BJ (cell line): ENCODE results near the gene ZFAND3. TPM values are rescaled to one million over a fixed set of nuclear protein-coding genes. Genes with fewer than 3 reads are reported as not detected.

Experiments
- CTCF ChIA-PET: fragments of 350-600 bp; formaldehyde crosslinking; extraction: SDS; loops from one replicate; lab custom pipeline; 2021; ENCODE audit warnings: antibody characterized with exemption, inconsistent platforms; lab: Yijun Ruan, JAX
- POLR2A ChIA-PET: fragments of 300-600 bp; sonication (Branson Sonifier 250); formaldehyde crosslinking; extraction: SDS; loops from one replicate; lab custom pipeline; 2021; ENCODE audit warnings: antibody characterized with exemption; lab: Charles Lee
- DNase-seq: peaks from one replicate; pipeline ENCODE4 v3.0.0-alpha.2; 2011; ENCODE audit warnings: low read depth
- H3K27me3 ChIP-seq: 2 replicates; pipeline ENCODE4 v1.6.0; 2011; ENCODE audit warnings: low read length; ENCODE audit not compliant: control insufficient read depth, insufficient read depth
- H3K36me3 ChIP-seq: 2 replicates; pipeline ENCODE4 v1.5.1; 2011; ENCODE audit warnings: low read length; ENCODE audit not compliant: control insufficient read depth, insufficient read depth
- H3K4me3 ChIP-seq: 2 replicates; pipeline ENCODE4 v1.5.1; 2011; ENCODE audit warnings: low read depth, mild to moderate bottlenecking, control low read depth, low read length
- CTCF ChIP-seq: IDR thresholded peaks from 2 replicates; pipeline ENCODE4 v1.5.1; 2011; ENCODE audit warnings: low read depth, mild to moderate bottlenecking, control low read depth, inconsistent platforms, low read length, moderate library complexity; ENCODE audit not compliant: insufficient read depth
- polyA plus RNA-seq: library from polyadenylated mRNA; depleted of rRNA; stranded (reverse); fragments of >200 nt; gene quantifications from 2 replicates; pipeline ENCODE4 v1.2.3, GENCODE V29; 2011

The ZFAND3 gene
- polyA plus RNA-seq, 1 experiment: 15.5 TPM

GRCh38 chr6:38169221-38169976, 349.9 kb downstream of the ZFAND3 start:
- ChIA-PET CTCF (no interaction called here), POLR2A (no interaction called here)
- Histone ChIP-seq H3K27me3 (no peaks in the 10 kb centered on the region), H3K36me3 (peaks cover 2% of the 10 kb centered on the region; the same call in 1 of the 2 replicates), H3K4me3 (no peak overlapping the region)
- no peak for DNase-seq
- no peak for TF ChIP-seq CTCF

- CTCF ChIA-PET: no interaction called here
- peaks cover 2% of the 10 kb centered on the region; the same call in 1 of the 2 replicates for H3K36me3 ChIP-seq
- no peaks in the 10 kb centered on the region for H3K27me3 ChIP-seq
- POLR2A ChIA-PET: no interaction called here
- TF ChIP-seq CTCF: no peak
- no peak overlapping the region for H3K4me3 ChIP-seq
- DNase-seq: no peak
Measured at GRCh38 chr6:38169977-38170526, 350.5 kb downstream of the ZFAND3 start.

- CTCF ChIA-PET: no interaction called here
- TF ChIP-seq CTCF: no peak
- peaks cover 2% of the 10 kb centered on the region; the same call in 1 of the 2 replicates for H3K36me3 ChIP-seq
- DNase-seq: no peak
- H3K4me3 ChIP-seq: no peak overlapping the region
- no peaks in the 10 kb centered on the region for H3K27me3 ChIP-seq
- POLR2A ChIA-PET: no interaction called here
Measured at GRCh38 chr6:38170666-38171355, 351.3 kb downstream of the ZFAND3 start.

GRCh38 chr6:38171997-38172738, 352.6 kb downstream of the ZFAND3 start:
- POLR2A ChIA-PET: interaction anchor here (0.5 kb wide), 1 partner anchor 99 kb away, joined by 4 read pairs; no protein-coding TSS in a partner anchor

More at GRCh38 chr6:38171997-38172738, 352.6 kb downstream of the ZFAND3 start:
- CTCF ChIA-PET: no interaction called here
- Histone ChIP-seq H3K4me3 (no peak overlapping the region), H3K27me3 (no peaks in the 10 kb centered on the region), H3K36me3 (peaks cover 2% of the 10 kb centered on the region; the same call in 1 of the 2 replicates)
- no peak for TF ChIP-seq CTCF
- no peak for DNase-seq
